ENCODE data around the gene RNU1-1. TPM values are rescaled to one million over a fixed set of nuclear protein-coding genes. Genes with fewer than 3 reads are reported as not detected.

Gene RNU1-1
- total and polyA plus RNA-seq, 8 donors = 687 to 5,169 (median 2,340) TPM; not detected in 2

GRCh38 chr1:16464917-16465625, 49.0 kb downstream of the RNU1-1 start:
- 92 to 94% methylated on average over 21 of the region's 21 CpGs for WGBS, 2 donors
- no peaks in the 10 kb centered on the region for H3K9me3 ChIP-seq
- peaks cover 0 to 4% (median 0%) of the 10 kb centered on the region in 3 donors for H3K36me3 ChIP-seq
- H3K27ac ChIP-seq = no peak overlapping the region
- ATAC-seq (no peak), DNase-seq (peak in 1 of 6 donors; percentile 25), FAIRE-seq (no peak)
- intact Hi-C loops (cut with DNase I) = no loop called here
- no peak for TF ChIP-seq CTCF (IDR thresholded peaks at IDR 0.05)
- no peaks in the 10 kb centered on the region for H3K27me3 ChIP-seq
- no peak overlapping the region for H3K4me3 ChIP-seq
- H3K4me1 ChIP-seq = no peaks in the 10 kb centered on the region

Other genes starting within 250 kb of the RNU1-1 start
- 10 to 100 TPM in 2 of 6 donors, 1 to 10 TPM in 4; 7.4 to 11.9 (median 8.8) TPM for gene FBXO42, start 161.8 kb downstream of the RNU1-1 start, total RNA-seq
- 10 to 100 TPM; 10.4 to 11.1 TPM for gene FBXO42, start 161.8 kb downstream of the RNU1-1 start, polyA plus RNA-seq
- 10 to 100 TPM; 24.9 to 53.5 (median 37.0) TPM for gene SZRD1, start 147.0 kb downstream of the RNU1-1 start, total RNA-seq
- gene SZRD1, start 147.0 kb downstream of the RNU1-1 start, polyA plus RNA-seq = 10 to 100 TPM; 25.7 to 37.1 TPM
- under 1 TPM in 1 of 6 donors, not detected in 5; 0.90 TPM for gene SPATA21, start 76.9 kb downstream of the RNU1-1 start, total RNA-seq
- under 1 TPM; 0.53 to 0.77 TPM for gene SPATA21, start 76.9 kb downstream of the RNU1-1 start, polyA plus RNA-seq
- 10 to 100 TPM; 11.9 to 37.8 (median 14.1) TPM for gene NECAP2, start 73.6 kb downstream of the RNU1-1 start, total RNA-seq
- gene NECAP2, start 73.6 kb downstream of the RNU1-1 start, polyA plus RNA-seq = 10 to 100 TPM; 18.5 to 20.0 TPM
- 10 to 100 TPM; 12.4 to 32.2 (median 14.3) TPM for gene NBPF1, start 99.3 kb upstream of the RNU1-1 start, total RNA-seq
- gene NBPF1, start 99.3 kb upstream of the RNU1-1 start, polyA plus RNA-seq = 1 to 10 TPM; 4.0 to 5.8 TPM
- gene RNU1-3, start 152.7 kb upstream of the RNU1-1 start, total RNA-seq = 1,000 to 10,000 TPM in 4 of 6 donors, 100 to 1,000 TPM in 2; 687 to 5,169 (median 2,340) TPM
- gene RNU1-3, start 152.7 kb upstream of the RNU1-1 start, polyA plus RNA-seq = not detected
- gene RNU1-4, start 226.2 kb upstream of the RNU1-1 start, total RNA-seq = 1,000 to 10,000 TPM in 4 of 6 donors, 100 to 1,000 TPM in 2; 687 to 5,169 (median 2,340) TPM
- not detected for gene RNU1-4, start 226.2 kb upstream of the RNU1-1 start, polyA plus RNA-seq